Panc1 (cell line): ENCODE data around the gene MRAP.

Experiments
- POLR2AphosphoS5 ChIP-seq: IDR thresholded peaks from 2 replicates; pipeline ENCODE4 v1.6.1; 2012; ENCODE audit warnings: mild to moderate bottlenecking, low read depth, low read length, moderate library complexity
- SIN3A ChIP-seq: IDR thresholded peaks from 2 replicates; pipeline ENCODE4 v1.6.1; 2012; ENCODE audit warnings: low read depth, mild to moderate bottlenecking, low read length, moderate library complexity, borderline replicate concordance; ENCODE audit not compliant: insufficient read depth
- TF ChIP-seq, protein P1 (sequence below): fragments of 450-650 bp; IDR thresholded peaks from 2 replicates; pipeline ENCODE4 v1.5.1; 2017; ENCODE audit warnings: mild to moderate bottlenecking

DNA sequence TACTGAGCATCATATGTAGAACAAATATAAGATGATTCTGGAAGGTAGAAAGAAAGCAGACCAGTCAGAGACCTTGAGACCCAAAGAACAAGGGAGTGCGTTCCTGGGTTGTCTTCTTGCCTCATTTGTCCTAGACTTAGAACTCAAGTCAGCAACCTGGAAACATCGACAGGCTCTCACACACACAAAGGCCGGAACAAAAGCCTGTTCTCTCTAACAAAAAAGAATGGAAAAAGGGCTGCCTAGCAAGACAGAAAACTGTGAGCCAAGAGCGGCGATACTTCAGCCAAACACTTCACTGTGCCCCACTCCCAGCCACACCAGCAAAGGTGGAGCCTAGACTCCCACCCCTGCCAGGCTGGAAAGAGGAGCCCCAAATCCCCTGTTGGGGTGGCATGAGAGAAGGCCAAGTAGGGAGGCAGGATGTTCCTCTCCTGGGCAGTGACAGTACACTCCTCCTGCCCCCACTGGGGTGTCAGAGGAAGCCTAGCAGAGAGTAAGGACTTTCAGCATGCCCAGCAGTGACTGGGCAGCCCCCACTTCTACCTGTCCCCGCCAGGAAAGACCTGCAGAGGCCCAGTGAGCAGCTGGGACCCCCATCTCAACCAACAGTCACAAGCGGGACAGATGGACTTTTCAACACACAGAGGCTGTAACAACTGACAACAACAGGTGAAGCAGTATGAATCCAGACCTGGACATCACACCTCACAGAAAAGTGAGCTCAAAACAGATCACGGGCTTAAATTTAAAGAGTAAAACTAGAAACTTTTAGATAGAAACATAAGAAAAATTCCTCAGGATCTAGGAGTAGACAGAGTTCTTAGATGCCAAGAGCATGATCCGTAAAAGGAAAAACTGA lies 33.0 kb downstream of the MRAP start:
- no peak for TF ChIP-seq POLR2AphosphoS5
- no peak for TF ChIP-seq SIN3A
- TF ChIP-seq, protein P1, sequence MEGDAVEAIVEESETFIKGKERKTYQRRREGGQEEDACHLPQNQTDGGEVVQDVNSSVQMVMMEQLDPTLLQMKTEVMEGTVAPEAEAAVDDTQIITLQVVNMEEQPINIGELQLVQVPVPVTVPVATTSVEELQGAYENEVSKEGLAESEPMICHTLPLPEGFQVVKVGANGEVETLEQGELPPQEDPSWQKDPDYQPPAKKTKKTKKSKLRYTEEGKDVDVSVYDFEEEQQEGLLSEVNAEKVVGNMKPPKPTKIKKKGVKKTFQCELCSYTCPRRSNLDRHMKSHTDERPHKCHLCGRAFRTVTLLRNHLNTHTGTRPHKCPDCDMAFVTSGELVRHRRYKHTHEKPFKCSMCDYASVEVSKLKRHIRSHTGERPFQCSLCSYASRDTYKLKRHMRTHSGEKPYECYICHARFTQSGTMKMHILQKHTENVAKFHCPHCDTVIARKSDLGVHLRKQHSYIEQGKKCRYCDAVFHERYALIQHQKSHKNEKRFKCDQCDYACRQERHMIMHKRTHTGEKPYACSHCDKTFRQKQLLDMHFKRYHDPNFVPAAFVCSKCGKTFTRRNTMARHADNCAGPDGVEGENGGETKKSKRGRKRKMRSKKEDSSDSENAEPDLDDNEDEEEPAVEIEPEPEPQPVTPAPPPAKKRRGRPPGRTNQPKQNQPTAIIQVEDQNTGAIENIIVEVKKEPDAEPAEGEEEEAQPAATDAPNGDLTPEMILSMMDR, result no peak
